HEK293T (cell line): Measurements from ENCODE around the gene GUCY1A2.

Experiments
- SUZ12 ChIP-seq: fragments of 450-650 bp; IDR thresholded peaks from 2 replicates; pipeline ENCODE4 v1.6.1; 2016; ENCODE audit warnings: mild to moderate bottlenecking
- TARDBP ChIP-seq: fragments of 450-650 bp; IDR thresholded peaks from 2 replicates; pipeline ENCODE4 v1.6.1; 2016

DNA sequence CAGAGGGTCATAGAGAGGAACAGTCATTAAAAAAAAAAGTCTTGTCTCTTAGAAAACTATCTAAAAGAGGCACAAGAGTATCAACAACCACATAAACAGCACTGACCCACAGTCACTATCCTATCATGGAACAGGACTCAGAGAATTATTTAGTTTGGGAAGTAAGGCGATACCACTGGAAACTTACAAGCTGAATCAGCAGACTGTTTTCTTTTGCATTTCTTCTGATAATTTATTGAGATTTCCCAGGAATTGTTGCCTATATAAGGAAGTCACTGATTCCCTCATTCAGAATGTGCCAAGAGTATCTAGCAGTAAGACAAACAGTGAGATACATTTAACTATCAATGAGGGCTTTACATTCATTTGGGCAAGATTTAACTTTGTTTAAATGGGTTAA is 304.1 kb downstream of the GUCY1A2 start:
- TF ChIP-seq SUZ12 = no peak
- TF ChIP-seq TARDBP = no peak
